HG03565 (cell line): ENCODE data around the gene SYCE3.
A peak's percentile ranks its signal among the peaks of the same experiment; 100 is the strongest.
"Not testable (repeated sequence)": the region's sequence is repeated elsewhere in the genome, so short reads cannot be mapped to it uniquely, and the experiment has no call there.

ENCODE experiments used
- ATAC-seq: cut with Tn5 transposase; IDR thresholded peaks from one replicate; pipeline ENCODE4 v1.9.1; 2021; ENCODE audit warnings: mild to moderate bottlenecking, moderate library complexity; ENCODE audit not compliant: unreplicated experiment

The SYCE3 gene

GRCh38 chr22:50562523-50563412, at the start of gene SYCE3:
Gene SYCE3 (minus strand): TSS chr22:50562919. CDS start chr22:50556405, 6,514 bp downstream.
- peak; percentile 81 for ATAC-seq

GRCh38 chr22:50612168-50612527, 49.4 kb upstream of the SYCE3 start:
- ATAC-seq, result no peak

DNA sequence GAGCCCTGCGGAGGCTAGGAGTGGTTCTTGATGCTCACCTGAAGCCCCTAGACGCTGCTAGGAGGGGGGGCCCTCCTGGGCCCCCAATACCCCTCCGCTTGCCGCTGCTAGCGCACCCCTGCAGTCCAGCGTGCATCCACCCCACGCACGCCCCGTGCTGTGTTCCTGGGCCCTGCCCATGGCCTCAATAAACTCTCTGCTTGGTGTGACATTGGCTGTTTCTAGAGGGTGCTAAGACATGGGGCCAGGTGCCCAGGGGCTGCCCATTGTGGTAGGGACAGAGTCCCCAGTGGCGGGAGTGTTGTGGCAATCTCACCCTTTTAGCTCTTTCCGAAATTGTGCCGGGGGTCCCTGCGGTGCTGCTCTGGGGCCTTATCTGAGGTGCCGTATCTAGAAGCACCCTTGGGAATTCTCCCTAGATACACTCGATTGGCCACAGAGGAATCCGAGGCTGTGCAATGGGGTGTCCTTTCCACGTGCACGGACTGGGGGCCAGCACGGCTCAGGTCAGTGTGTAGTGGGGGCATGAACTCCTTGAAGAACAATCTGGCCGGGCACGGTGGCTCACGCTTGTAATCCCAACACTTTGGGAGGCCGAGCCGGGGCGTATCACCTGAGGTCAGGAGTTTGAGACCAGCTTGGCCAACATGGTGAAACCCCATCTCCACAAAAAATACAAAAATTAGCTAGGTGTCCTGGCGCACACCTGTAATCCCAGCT, 48.8 kb upstream of the SYCE3 start:
- no peak for ATAC-seq

DNA sequence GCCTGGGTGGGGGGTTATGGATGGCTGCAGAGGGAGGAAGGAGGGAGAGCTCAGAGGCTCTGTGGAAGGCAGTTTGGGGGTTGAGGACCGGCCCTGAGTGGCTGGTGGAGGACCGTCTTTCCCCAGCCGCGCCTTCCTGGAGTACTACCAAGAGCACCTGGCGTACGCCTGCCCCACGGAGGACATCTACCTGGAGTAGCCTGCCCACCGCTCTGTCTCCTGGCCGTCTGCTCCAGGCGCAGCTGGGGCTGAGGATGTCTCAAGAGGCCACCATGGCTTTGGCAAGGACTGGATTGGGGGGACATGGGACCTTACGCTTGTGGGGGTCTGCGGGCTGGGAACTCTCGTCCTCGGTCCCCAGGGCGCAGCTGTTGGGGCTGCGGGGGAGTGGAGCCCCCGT, 47.9 kb upstream of the SYCE3 start:
- no peak for ATAC-seq

DNA sequence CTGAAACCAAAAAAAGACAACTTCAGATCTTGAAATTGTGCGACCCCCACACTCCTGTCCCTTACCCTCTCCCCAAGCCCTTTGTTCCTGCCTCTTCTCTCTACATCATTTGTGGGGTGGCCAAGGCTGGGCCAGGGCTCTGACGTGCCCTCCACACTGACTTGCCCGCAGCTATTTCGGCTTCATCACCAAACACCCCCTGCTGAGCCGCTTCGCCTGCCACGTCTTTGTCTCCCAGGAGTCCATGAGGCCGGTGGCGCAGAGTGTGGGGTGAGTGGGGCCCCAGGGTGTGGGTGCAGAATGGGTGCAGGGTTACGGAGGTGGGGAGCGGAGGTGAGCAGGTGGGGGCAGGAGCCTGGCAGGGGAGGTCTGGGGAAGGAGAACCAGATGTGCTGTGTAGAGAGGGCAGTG, 47.3 kb upstream of the SYCE3 start:
- no peak for ATAC-seq

- ATAC-seq, result no peak
Measured at GRCh38 chr22:50609599-50609998, 46.9 kb upstream of the SYCE3 start.

- no peak for ATAC-seq
Measured at GRCh38 chr22:50608996-50609395, 46.3 kb upstream of the SYCE3 start.

DNA sequence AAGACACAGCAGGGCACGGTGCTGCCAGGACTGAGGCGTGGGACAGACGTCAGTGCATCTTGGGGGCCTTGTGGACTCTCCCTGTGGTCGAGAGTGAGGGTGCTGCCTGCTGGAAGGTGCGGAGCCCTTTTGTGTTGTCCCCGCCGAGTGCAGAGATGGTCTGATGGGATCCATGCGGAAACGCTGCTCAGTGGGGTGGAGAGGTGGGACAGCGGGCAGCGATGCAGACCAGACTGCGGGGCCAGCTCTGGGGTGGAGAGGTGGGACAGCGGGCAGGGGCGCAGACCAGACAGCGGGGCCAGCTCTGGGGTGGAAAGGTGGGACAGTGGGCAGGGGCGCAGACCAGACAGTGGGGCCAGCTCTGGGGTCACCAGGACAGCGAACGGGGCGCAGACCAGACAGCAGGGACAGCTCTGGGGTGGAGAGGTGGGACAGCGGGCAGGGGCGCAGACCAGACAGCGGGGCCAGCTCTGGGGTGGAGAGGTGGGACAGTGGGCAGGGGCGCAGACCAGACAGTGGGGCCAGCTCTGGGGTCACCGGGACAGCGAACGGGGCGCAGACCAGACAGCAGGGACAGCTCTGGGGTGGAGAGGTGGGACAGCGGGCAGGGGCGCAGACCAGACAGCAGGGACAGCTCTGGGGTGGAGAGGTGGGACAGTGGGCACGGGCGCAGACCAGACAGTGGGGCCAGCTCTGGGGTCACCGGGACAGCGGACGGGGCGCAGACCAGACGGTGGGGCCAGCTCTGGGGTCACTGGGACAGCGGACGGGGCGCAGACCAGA, 45.5 kb upstream of the SYCE3 start:
- ATAC-seq, result not testable (repeated sequence)

DNA sequence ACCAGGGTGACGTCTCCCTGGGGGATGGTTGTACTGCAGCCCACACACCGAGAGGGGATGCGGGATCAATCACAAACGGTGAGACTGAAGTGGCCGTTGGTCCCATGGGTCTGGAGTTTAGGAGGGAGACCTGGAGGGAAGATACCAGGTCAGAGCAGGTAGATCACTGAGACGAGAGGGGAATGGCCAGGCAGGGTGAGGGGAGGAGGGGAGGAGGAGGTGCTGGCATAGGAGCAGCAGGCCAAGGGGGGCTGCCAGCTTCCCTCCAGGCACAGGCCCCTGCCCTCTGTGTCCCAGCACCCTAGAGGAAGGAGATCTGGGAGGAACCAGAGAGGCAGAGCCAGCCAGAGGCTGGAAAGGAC, 44.9 kb upstream of the SYCE3 start:
- no peak for ATAC-seq

GRCh38 chr22:50606946-50607658, 44.4 kb upstream of the SYCE3 start:
- ATAC-seq, result no peak

DNA sequence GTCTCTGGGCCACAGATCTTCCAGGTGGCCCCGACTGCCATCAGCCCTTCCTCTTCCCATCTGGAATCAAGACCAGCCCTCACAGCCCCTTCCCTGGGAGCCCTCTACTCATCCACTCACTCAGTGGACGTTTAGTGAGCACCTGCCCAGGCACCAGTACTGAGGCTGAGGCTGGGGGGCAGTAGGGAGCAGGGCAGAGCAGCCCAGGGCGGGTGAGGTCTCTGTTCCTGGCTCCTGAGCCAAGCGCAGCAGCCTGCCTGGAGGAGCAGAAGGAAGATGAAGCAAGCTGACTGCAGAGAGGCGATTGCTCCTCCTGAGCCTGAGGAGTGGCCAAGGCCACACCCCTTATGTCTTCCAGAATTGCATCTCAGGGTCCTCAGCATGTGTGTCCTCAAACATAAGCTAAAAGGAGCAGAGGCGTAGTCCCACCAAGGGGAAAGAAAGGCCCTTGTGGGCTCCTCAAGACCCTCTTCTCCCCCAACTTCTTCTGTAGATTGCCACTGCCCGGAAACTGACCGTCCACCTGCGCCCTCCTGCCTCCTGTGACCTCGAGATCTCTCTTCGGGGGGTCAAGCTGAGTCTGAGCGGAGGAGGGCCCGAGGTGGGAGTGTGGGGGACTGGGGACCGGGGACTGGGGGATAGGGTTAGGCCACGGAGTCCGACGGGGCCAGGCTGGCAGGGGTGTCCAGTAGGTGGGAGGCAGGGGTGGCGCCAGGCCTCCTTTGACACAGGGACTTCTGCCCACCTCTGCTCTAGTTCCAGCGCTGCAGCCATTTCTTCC, 43.6 kb upstream of the SYCE3 start:
- ATAC-seq, result no peak

GRCh38 chr22:50605613-50606074, 42.9 kb upstream of the SYCE3 start:
- no peak for ATAC-seq

DNA sequence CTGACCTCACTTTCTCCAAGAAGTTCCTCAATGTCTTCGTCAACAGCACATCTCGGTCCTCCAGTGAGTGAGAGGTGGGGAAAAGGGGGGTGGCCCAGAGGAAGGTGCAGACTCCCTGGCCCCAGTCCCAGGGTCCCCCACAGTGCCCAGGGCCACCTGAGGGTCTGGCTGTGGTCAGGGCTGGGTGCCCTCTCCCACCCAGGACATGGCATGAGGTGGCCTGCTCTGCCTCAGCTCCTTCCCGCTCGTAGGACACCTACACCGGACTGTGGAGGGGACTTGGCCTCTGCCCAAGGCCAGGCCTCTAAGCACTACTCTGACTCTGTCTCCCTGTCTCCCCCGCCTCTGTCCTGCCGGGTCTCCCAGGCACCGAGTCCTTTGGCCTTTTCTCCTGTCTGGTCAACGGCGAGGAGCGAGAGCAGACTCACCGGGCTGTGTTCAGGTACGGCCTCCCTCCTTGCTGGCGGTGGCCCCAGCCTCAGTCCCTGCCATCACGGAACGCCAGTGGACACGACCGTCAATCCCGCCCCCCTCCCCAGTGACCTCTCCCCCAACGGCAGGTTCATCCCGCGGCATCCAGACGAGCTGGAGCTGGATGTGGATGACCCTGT, 42.4 kb upstream of the SYCE3 start:
- no peak for ATAC-seq

- ATAC-seq, result no peak
Measured at GRCh38 chr22:50604256-50605001, 41.7 kb upstream of the SYCE3 start.

- no peak for ATAC-seq
Measured at GRCh38 chr22:50603511-50604255, 41.0 kb upstream of the SYCE3 start.

DNA sequence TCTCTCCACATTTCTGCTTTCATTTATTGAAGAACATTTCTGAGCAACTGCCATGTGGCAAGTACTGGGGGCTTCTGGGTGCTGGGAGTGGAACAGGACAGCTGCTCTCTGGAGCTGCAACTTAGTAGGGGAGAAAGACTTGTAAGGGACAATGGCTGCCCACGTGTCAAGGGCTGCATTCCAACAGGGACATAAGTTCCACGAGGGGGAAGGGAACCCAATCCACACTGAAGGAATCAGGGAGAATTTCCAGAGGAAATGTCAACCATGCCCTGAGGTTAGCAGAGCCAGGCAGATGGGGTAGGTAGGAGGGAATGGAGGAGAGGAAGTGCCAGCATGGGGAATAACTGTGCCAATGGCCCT, 39.6 kb upstream of the SYCE3 start:
- no peak for ATAC-seq

GRCh38 chr22:50601669-50602337, 39.1 kb upstream of the SYCE3 start:
- no peak for ATAC-seq
